Breast epithelium (tissue), 4 donors: Measurements from ENCODE around the gene PLAAT4. TPM values are rescaled to one million over a fixed set of nuclear protein-coding genes. Genes with fewer than 3 reads are reported as not detected.
"Not testable (repeated sequence)": the region's sequence is repeated elsewhere in the genome, so short reads cannot be mapped to it uniquely, and the experiment has no call there.

Experiments used
- DNase-seq, 2 donors: peaks; one replicate each; pipeline ENCODE4 v3.0.0-alpha.2; 2019; ENCODE audit warnings: low spot score in 2 of 2
- H3K27ac ChIP-seq, 2 donors: fragments of 200-600 bp; sonication (generic) in 1 of 2; one replicate each; pipeline ENCODE4 v1.5.1; 2016 to 2019; ENCODE audit warnings: mild to moderate bottlenecking in 1 of 2
- H3K27me3 ChIP-seq, 2 donors: fragments of 200-600 bp; sonication (generic) in 1 of 2; one replicate each; pipeline versions ENCODE4 v1.5.1 to v1.6.0; 2017 to 2019; ENCODE audit warnings: control low read depth in 1 of 2, mild to moderate bottlenecking in 1 of 2
- H3K36me3 ChIP-seq: fragments of 200-600 bp; one replicate; pipeline ENCODE4 v1.5.1; 2019
- H3K4me1 ChIP-seq, 2 donors: fragments of 200-600 bp; sonication (generic); one replicate each; pipeline ENCODE4 v1.5.1; 2016 to 2019; ENCODE audit warnings: control low read depth in 1 of 2
- H3K4me3 ChIP-seq, 3 donors: fragments of 200-600 bp; sonication (generic); 1 replicate in 2 of 3; 2 replicates in 1 of 3; pipeline ENCODE4 v1.5.1; 2016 to 2019; ENCODE audit warnings: mild to moderate bottlenecking in 3 of 3, moderate library complexity in 2 of 3
- H3K9me3 ChIP-seq, 2 donors: fragments of 200-600 bp; sonication (generic) in 1 of 2; one replicate each; pipeline ENCODE4 v1.5.1; 2016 to 2019; ENCODE audit warnings: control low read depth in 1 of 2
- CTCF ChIP-seq, 3 donors: fragments of 450-650 bp; IDR thresholded peaks; one replicate each; pipeline ENCODE4 v1.5.1; 2016 to 2017; ENCODE audit warnings: antibody characterized with exemption in 3 of 3, mild to moderate bottlenecking in 3 of 3, moderate library complexity in 3 of 3
- POLR2A ChIP-seq: fragments of 450-650 bp; IDR thresholded peaks from one replicate; pipeline ENCODE4 v1.6.1; 2016; ENCODE audit warnings: antibody characterized with exemption, mild to moderate bottlenecking, moderate library complexity
- POLR2AphosphoS5 ChIP-seq, 3 donors: sonication (generic); formaldehyde crosslinking; IDR thresholded peaks; one replicate each; pipeline ENCODE4 v1.6.1; 2017; ENCODE audit warnings: antibody characterized with exemption in 3 of 3
- intact Hi-C: fragments of 100-400 bp; cut with DNase I; formaldehyde crosslinking; loops from one replicate; pipeline ENCODE4 v1.15.1; 2023; ENCODE audit warnings: low total_unique reads
- total RNA-seq, 3 donors: library from RNA; depleted of rRNA; stranded (reverse); fragments of >200 nt; gene quantifications; one replicate each; pipeline ENCODE4 v1.1.0, GENCODE V29; 2016

The PLAAT4 gene
- total RNA-seq, 3 donors from 2014 or later, result 13.9 to 100.0 (median 95.3) TPM

- TF ChIP-seq POLR2A (no peak), CTCF (IDR thresholded peaks at IDR 0.05) (no peak), POLR2AphosphoS5 (IDR thresholded peaks at IDR 0.05) (no peak)
- Histone ChIP-seq H3K4me3 (no peak overlapping the region), H3K27ac (no peak overlapping the region), H3K27me3 (no peaks in the 10 kb centered on the region), H3K36me3 (no peaks in the 10 kb centered on the region), H3K9me3 (no peaks in the 10 kb centered on the region), H3K4me1 (no peaks in the 10 kb centered on the region)
- DNase-seq, result no peak
- intact Hi-C loops, result no loop called here
These were observed 10.5 kb downstream of the PLAAT4 start for GRCh38 chr11:63547061-63547460.

GRCh38 chr11:63548178-63548577 is 11.6 kb downstream of the PLAAT4 start:
- H3K27ac ChIP-seq, result no peak overlapping the region
- no peak for DNase-seq
- intact Hi-C loops, result no loop called here
- H3K36me3 ChIP-seq, result no peaks in the 10 kb centered on the region
- H3K4me1 ChIP-seq, result no peaks in the 10 kb centered on the region
- no peaks in the 10 kb centered on the region for H3K27me3 ChIP-seq
- H3K9me3 ChIP-seq, result no peaks in the 10 kb centered on the region
- TF ChIP-seq CTCF (IDR thresholded peaks at IDR 0.05) (no peak), POLR2AphosphoS5 (IDR thresholded peaks at IDR 0.05) (no peak), POLR2A (no peak)
- H3K4me3 ChIP-seq, result no peak overlapping the region

DNA sequence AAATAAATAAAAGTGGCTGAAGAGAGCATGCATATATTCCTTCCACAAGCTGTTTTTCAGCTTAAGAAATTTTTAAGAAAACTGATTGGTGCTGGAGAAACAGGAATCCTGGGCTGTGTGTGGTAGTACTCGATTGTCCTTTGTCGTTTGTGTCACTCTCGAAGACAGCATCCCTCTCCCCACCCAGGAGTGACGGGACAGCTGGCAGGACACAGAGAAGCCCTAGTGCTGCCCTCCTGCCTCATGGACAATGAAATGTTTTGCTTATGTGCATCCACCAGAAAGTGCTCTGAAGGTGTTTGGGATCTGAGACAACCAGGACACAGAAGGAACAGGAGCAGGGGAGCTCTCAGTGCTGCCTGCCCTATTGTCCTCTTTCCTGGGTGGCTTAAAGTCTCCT is 12.8 kb downstream of the PLAAT4 start:
- Histone ChIP-seq H3K9me3 (no peaks in the 10 kb centered on the region), H3K36me3 (no peaks in the 10 kb centered on the region), H3K27ac (no peak overlapping the region), H3K4me3 (no peak overlapping the region), H3K4me1 (no peaks in the 10 kb centered on the region), H3K27me3 (no peaks in the 10 kb centered on the region)
- TF ChIP-seq CTCF (IDR thresholded peaks at IDR 0.05) (no peak), POLR2A (no peak), POLR2AphosphoS5 (IDR thresholded peaks at IDR 0.05) (no peak)
- intact Hi-C loops, result no loop called here
- no peak for DNase-seq

GRCh38 chr11:63550156-63550700 is 13.6 kb downstream of the PLAAT4 start:
- H3K4me1 ChIP-seq, H3K27me3 ChIP-seq, intact Hi-C loops, H3K4me3 ChIP-seq, H3K27ac ChIP-seq, H3K9me3 ChIP-seq, H3K36me3 ChIP-seq: not testable (repeated sequence)
- peak in 1 of 2 donors; percentile 8 for DNase-seq

DNA sequence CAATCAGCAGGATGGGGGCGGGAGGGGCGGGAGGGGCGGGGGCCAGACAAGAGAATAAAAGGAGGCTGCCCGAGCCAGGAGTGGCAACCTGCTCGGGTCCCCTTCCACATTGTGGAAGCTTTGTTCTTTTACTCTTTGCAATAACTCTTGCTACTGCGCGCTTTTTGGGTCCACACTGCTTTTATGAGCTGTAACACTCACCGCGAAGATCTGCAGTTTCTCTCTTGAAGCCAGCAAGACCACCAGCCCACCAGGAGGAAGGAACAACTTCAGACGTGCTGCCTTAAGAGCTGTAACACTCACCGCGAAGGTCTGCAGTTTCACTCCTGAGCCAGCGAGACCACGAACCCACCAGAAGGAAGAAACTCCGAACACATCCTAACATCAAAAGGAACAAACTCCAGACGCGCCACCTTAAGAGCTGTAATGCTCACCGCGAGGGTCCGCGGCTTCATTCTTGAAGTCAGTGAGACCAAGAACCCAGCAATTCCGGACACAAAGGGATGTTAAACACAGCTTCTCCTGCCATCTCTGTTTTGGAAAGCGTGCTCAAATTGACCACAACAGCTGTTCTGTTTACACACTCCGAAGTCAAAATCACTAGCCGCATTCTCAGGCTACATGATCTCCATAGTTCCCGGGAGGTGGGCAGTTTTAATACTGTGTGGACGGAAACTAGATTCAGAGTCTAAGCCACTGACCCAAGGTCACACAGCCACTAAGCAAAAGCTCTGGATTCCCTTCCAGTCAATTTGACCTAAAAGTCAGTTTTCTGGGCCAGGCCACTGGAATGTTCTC is 14.7 kb downstream of the PLAAT4 start:
- Histone ChIP-seq H3K36me3 (no peaks in the 10 kb centered on the region), H3K27ac (no peak overlapping the region), H3K27me3 (no peaks in the 10 kb centered on the region), H3K4me3 (no peak overlapping the region), H3K4me1 (no peaks in the 10 kb centered on the region), H3K9me3 (no peaks in the 10 kb centered on the region)
- intact Hi-C loops, result no loop called here
- TF ChIP-seq POLR2AphosphoS5 (IDR thresholded peaks at IDR 0.05) (no peak), POLR2A (no peak), CTCF (IDR thresholded peaks at IDR 0.05) (no peak)
- peak in 1 of 2 donors; percentile 15 for DNase-seq
